SU-DHL-6 (cell line): ENCODE data around the gene CRYBG3.

Source experiments
- CTCF ChIP-seq: fragments of 200-600 bp; sonication (generic); IDR thresholded peaks from one replicate; pipeline ENCODE4 v1.5.1; 2017; ENCODE audit warnings: antibody characterized with exemption, mild to moderate bottlenecking, low read length, moderate library complexity; ENCODE audit not compliant: insufficient read depth, poor library complexity, severe bottlenecking
- EZH2phosphoT487 ChIP-seq: fragments of 200-600 bp; sonication (generic), shearing (Covaris generic); conservative IDR thresholded peaks from 2 replicates; pipeline ENCODE4 v1.6.1; 2018; ENCODE audit warnings: mild to moderate bottlenecking, antibody characterized with exemption, low read length, moderate library complexity, mixed read lengths

GRCh38 chr3:97974996-97975395, 153.2 kb downstream of the CRYBG3 start:
- no peak for TF ChIP-seq CTCF
- TF ChIP-seq EZH2phosphoT487: no peak
